SH-SY5Y (cell line): ENCODE data around the gene DPEP3.
"Not testable (repeated sequence)": the region's sequence is repeated elsewhere in the genome, so short reads cannot be mapped to it uniquely, and the experiment has no call there.

ENCODE experiments used
- GATA2 ChIP-seq: IDR thresholded peaks from 2 replicates; pipeline ENCODE4 v1.6.1; 2011; ENCODE audit warnings: mild to moderate bottlenecking, low read depth, low read length
- GATA3 ChIP-seq: IDR thresholded peaks from 2 replicates; pipeline ENCODE4 v1.6.1; 2011; ENCODE audit warnings: low read depth, mild to moderate bottlenecking, low read length, moderate library complexity

The DPEP3 gene

GRCh38 chr16:67998779-67999688, 18.7 kb upstream of the DPEP3 start, which contains the start of gene DPEP2:
TSS of gene DPEP2 (minus strand) at chr16:67999484. CDS start at chr16:67993212, 6,272 bp downstream.
- not testable (repeated sequence) for TF ChIP-seq GATA3, GATA2

- no peak for TF ChIP-seq GATA3
- no peak for TF ChIP-seq GATA2
Observed at GRCh38 chr16:67996666-67997065, 16.4 kb upstream of the DPEP3 start.

GRCh38 chr16:67995423-67995822, 15.1 kb upstream of the DPEP3 start:
- TF ChIP-seq GATA3 (no peak), GATA2 (no peak)

GRCh38 chr16:67993207-67994039, 13.1 kb upstream of the DPEP3 start:
- TF ChIP-seq GATA2 (no peak), GATA3 (no peak)

- TF ChIP-seq GATA2 (no peak), GATA3 (no peak)
Observed at GRCh38 chr16:67992661-67993206, 12.4 kb upstream of the DPEP3 start.

- TF ChIP-seq GATA2 (no peak), GATA3 (no peak)
Observed at GRCh38 chr16:67990018-67990386, 9.7 kb upstream of the DPEP3 start.

- no peak for TF ChIP-seq GATA2
- no peak for TF ChIP-seq GATA3
Observed at GRCh38 chr16:67989322-67990017, 9.2 kb upstream of the DPEP3 start.

GRCh38 chr16:67988675-67989074, 8.4 kb upstream of the DPEP3 start:
- no peak for TF ChIP-seq GATA2
- TF ChIP-seq GATA3: no peak

GRCh38 chr16:67987460-67988160, 7.3 kb upstream of the DPEP3 start:
- no peak for TF ChIP-seq GATA3
- no peak for TF ChIP-seq GATA2

- TF ChIP-seq GATA2 (no peak), GATA3 (no peak)
Observed at GRCh38 chr16:67986949-67987348, 6.7 kb upstream of the DPEP3 start.

- no peak for TF ChIP-seq GATA2
- no peak for TF ChIP-seq GATA3
Observed at GRCh38 chr16:67982011-67982696, 1.9 kb upstream of the DPEP3 start.

GRCh38 chr16:67977469-67978227, 2.7 kb downstream of the DPEP3 start:
- TF ChIP-seq GATA3 (no peak), GATA2 (no peak)
